ENCODE measurements around the gene PDZRN3.
"Not testable (repeated sequence)": the region's sequence is repeated elsewhere in the genome, so short reads cannot be mapped to it uniquely, and the experiment has no call there.

The PDZRN3 gene

GRCh38 chr3:73484656-73485248 lies 140.0 kb downstream of the PDZRN3 start:
- no peak for DNase-seq

GRCh38 chr3:73481888-73482287 lies 142.9 kb downstream of the PDZRN3 start:
- no peak for DNase-seq

GRCh38 chr3:73480187-73480672 lies 144.5 kb downstream of the PDZRN3 start:
- no peak for DNase-seq

- no peak for DNase-seq
Observed at GRCh38 chr3:73479325-73479724, 145.4 kb downstream of the PDZRN3 start.

- DNase-seq: no peak
Observed at GRCh38 chr3:73478858-73479257, 145.9 kb downstream of the PDZRN3 start.

GRCh38 chr3:73475717-73476116 lies 149.0 kb downstream of the PDZRN3 start:
- no peak for DNase-seq

- DNase-seq: no peak
Observed at GRCh38 chr3:73475175-73475574, 149.6 kb downstream of the PDZRN3 start.

GRCh38 chr3:73474619-73475018 lies 150.1 kb downstream of the PDZRN3 start:
- no peak for DNase-seq

GRCh38 chr3:73473898-73474416 lies 150.8 kb downstream of the PDZRN3 start:
- DNase-seq: no peak

- DNase-seq: no peak
Observed at GRCh38 chr3:73473181-73473897, 151.4 kb downstream of the PDZRN3 start.

GRCh38 chr3:73471986-73472787 lies 152.6 kb downstream of the PDZRN3 start:
- no peak for DNase-seq

GRCh38 chr3:73470860-73471259 lies 153.9 kb downstream of the PDZRN3 start:
- no peak for DNase-seq

GRCh38 chr3:73469331-73469730 lies 155.4 kb downstream of the PDZRN3 start:
- DNase-seq: no peak

- DNase-seq: no peak
Observed at GRCh38 chr3:73467211-73467610, 157.5 kb downstream of the PDZRN3 start.

- no peak for DNase-seq
Observed at GRCh38 chr3:73465926-73466325, 158.8 kb downstream of the PDZRN3 start.

GRCh38 chr3:73464126-73464525 lies 160.6 kb downstream of the PDZRN3 start:
- DNase-seq: not testable (repeated sequence)

- no peak for DNase-seq
Observed at GRCh38 chr3:73461547-73461946, 163.2 kb downstream of the PDZRN3 start.

- no peak for DNase-seq
Observed at GRCh38 chr3:73459711-73460110, 165.0 kb downstream of the PDZRN3 start.

- no peak for DNase-seq
Observed at GRCh38 chr3:73453666-73454065, 171.1 kb downstream of the PDZRN3 start.

GRCh38 chr3:73452729-73453128 lies 172.0 kb downstream of the PDZRN3 start:
- DNase-seq: no peak

- DNase-seq: no peak
Observed at GRCh38 chr3:73451301-73451944, 173.3 kb downstream of the PDZRN3 start.

- DNase-seq: no peak
Observed at GRCh38 chr3:73449774-73450173, 175.0 kb downstream of the PDZRN3 start.

GRCh38 chr3:73448761-73449301 lies 175.9 kb downstream of the PDZRN3 start:
- DNase-seq: no peak

Measured in activated T-cell treated with anti-CD3 and anti-CD28 coated beads, Interleukin-2, amount 50 U/mL, for 1 hour (primary cell).